Activated CD8-positive, alpha-beta T cell treated with anti-CD3 and anti-CD28 coated beads, Interleukin-2, amount 10 ng/mL, durations not matched to agents 7 days and 5 days (primary cell): ENCODE data around the gene TARS1. TPM values are rescaled to one million over a fixed set of nuclear protein-coding genes. Genes with fewer than 3 reads are reported as not detected.

Experiments used
- ATAC-seq: fragments of 150-1000 bp; cut with Tn5 transposase; one replicate; pipeline ENCODE4 v1.10.0; 2021; ENCODE audit warnings: moderate library complexity
- CTCF ChIA-PET: fragments of 350-600 bp; sonication (Branson Sonifier 250); formaldehyde crosslinking; loops from one replicate; lab custom pipeline; 2021; ENCODE audit warnings: antibody characterized with exemption; lab: Charles Lee
- POLR2A ChIA-PET: fragments of 350-600 bp; sonication (Branson Sonifier 250); formaldehyde crosslinking; loops from one replicate; lab custom pipeline; 2021; ENCODE audit warnings: antibody characterized with exemption; lab: Charles Lee
- DNase-seq: peaks from one replicate; pipeline ENCODE4 v3.0.0-alpha.2; 2020
- H3K27ac Mint-ChIP-seq: one replicate; pipeline ENCODE4 v1.8.0; 2021; ENCODE audit warnings: mild to moderate bottlenecking, mixed read lengths
- H3K27me3 Mint-ChIP-seq: one replicate; pipeline ENCODE4 v1.8.0; 2021; ENCODE audit warnings: low read depth, mixed read lengths
- H3K36me3 Mint-ChIP-seq: one replicate; pipeline ENCODE4 v1.8.0; 2021; ENCODE audit warnings: low read depth, mixed read lengths
- H3K4me1 Mint-ChIP-seq: one replicate; pipeline ENCODE4 v1.8.0; 2021; ENCODE audit warnings: low read depth, mixed read lengths
- H3K4me3 Mint-ChIP-seq: one replicate; pipeline ENCODE4 v1.8.0; 2021; ENCODE audit warnings: mild to moderate bottlenecking, mixed read lengths
- H3K9me3 Mint-ChIP-seq: one replicate; pipeline ENCODE4 v1.8.0; 2022; ENCODE audit warnings: mixed read lengths; ENCODE audit not compliant: insufficient read depth
- total RNA-seq, 2 experiments: library from RNA; stranded (reverse); gene quantifications; one replicate each; pipeline ENCODE4 v1.2.3, GENCODE V29; 2021

TARS1 gene
- total RNA-seq, 2 experiments from 2014 or later = 180 to 189 TPM

DNA sequence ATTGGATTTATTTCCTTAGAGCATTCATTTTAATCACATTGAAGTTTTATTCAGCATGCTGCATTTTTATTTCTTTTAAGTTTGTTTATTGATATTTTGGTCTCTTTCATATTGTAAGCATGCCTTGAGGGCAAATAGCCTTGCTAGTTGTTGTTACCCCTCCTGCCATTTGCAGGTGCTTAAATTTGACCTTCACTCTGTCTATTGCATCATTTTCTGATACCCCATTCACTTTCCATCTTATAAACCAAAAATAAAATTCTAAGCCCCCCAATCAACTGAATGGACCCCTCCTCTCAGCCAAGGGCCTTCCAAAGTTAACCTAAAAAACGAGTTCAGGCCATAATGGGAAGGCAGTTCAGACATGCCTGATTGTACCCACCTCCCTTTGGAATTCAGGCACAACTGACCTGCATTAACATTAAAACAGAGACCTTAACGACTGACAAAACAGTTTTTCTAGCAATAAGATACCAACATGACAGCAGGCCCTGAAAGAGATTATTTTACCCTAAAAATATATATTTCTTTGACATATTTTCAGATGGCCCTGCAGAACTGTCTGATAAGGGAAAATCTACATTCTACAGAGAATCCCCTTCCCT, 32.1 kb downstream of the TARS1 start:
- Mint-ChIP-seq H3K36me3 (peaks cover 83% of the 10 kb centered on the region), H3K4me1 (no peaks in the 10 kb centered on the region), H3K4me3 (no peak overlapping the region), H3K9me3 (peaks cover 13% of the 10 kb centered on the region), H3K27me3 (no peaks in the 10 kb centered on the region), H3K27ac (no peak overlapping the region)
- ATAC-seq (no peak), DNase-seq (no peak)
- ChIA-PET CTCF (no interaction called here), POLR2A (no interaction called here)

DNA sequence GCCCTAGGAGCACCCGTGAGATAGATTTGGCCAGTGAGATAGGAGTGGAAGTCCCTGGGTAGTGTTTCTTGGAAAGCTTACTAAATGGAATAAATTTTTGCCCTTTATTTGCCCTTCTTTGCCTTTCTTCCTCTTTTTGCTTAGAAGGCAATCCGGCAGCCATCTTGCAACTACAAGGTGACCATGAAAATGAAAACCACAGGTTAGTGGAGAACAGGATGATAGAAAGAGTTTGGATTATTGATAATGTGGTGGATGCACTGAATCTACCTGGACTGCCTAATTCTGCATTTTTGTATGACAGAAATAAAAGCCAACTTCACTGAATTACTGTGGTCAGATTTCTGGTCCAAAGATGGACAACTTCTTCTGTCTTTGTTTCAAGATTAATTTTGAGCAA, 33.2 kb downstream of the TARS1 start:
- Mint-ChIP-seq H3K27me3 (no peaks in the 10 kb centered on the region), H3K9me3 (peaks cover 13% of the 10 kb centered on the region), H3K36me3 (peaks cover 76% of the 10 kb centered on the region), H3K4me3 (no peak overlapping the region), H3K4me1 (no peaks in the 10 kb centered on the region), H3K27ac (no peak overlapping the region)
- DNase-seq (no peak), ATAC-seq (no peak)
- POLR2A ChIA-PET = no interaction called here
- CTCF ChIA-PET = no interaction called here

DNA sequence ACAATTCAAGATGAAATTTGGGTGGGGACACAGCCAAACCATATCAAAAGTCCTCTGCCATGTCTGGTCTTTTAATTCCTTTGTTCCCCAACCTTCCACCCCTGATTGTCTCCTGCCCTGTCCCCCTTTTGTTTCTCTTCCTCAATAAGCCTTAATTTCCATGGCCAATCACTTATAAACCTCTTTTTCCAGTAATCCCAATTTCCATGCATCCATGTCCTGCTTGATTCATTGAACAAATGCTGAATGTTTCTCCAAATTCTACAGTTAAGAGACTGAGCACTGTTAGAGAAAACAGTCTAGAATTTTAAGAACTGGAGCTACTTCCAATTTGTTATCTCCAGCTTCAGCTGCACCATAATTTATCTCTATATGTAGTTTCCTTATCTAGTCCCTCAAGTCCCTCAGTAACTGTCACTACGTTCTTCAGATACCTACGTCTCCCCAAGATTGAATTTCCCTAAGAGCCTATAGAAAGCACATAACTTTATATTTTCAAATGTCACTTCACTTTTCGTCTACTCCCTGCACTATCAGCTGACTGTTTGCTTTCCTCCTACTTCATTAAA, 34.2 kb downstream of the TARS1 start:
- peaks cover 69% of the 10 kb centered on the region for H3K36me3 Mint-ChIP-seq
- POLR2A ChIA-PET = no interaction called here
- peaks cover 13% of the 10 kb centered on the region for H3K9me3 Mint-ChIP-seq
- no peak overlapping the region for H3K27ac Mint-ChIP-seq
- H3K27me3 Mint-ChIP-seq = no peaks in the 10 kb centered on the region
- DNase-seq (no peak), ATAC-seq (no peak)
- CTCF ChIA-PET = no interaction called here
- no peak overlapping the region for H3K4me3 Mint-ChIP-seq
- no peaks in the 10 kb centered on the region for H3K4me1 Mint-ChIP-seq

DNA sequence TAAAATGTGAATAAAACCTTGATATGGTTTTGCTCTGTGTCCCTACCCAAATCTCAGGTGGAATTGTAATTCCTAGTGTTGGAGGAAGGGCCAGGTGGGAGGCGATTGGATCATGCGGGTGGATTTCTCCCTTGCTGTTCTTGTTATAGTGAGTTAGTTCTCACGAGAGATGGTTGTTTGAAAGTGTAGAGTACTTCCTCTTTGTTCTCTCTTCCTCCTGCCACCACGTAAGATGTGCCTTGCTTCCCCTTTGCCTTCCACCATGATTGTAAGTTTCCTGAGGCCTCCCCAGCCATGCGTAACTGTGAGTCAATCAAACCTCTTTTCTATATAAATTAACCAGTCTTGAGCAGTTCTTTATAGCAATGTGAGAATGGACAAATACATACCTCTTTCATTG, 34.9 kb downstream of the TARS1 start:
- Mint-ChIP-seq H3K4me3 (no peak overlapping the region), H3K36me3 (peaks cover 64% of the 10 kb centered on the region), H3K9me3 (peaks cover 13% of the 10 kb centered on the region), H3K4me1 (no peaks in the 10 kb centered on the region), H3K27me3 (no peaks in the 10 kb centered on the region), H3K27ac (no peak overlapping the region)
- CTCF ChIA-PET = no interaction called here
- POLR2A ChIA-PET = no interaction called here
- ATAC-seq (no peak), DNase-seq (no peak)

DNA sequence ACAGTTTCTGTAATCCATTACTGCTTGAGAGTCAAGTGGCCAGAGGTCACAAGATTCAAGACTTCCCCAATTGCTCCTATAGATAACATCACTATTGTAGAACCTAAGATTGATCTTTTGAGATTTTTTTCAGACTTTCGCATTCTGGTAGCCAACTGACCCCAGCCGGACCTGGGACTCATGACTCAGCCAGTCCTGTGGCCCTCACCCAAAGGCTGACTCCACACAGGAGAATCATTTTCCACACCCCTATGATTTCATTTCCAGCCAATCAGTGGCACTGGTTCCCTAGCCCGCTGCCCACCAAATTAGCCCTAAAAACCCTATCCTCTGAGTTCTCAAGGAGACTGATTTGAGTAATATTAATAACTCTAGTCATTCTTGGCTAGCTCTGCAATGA, 36.2 kb downstream of the TARS1 start:
- POLR2A ChIA-PET = no interaction called here
- peaks cover 56% of the 10 kb centered on the region for H3K36me3 Mint-ChIP-seq
- peaks cover 13% of the 10 kb centered on the region for H3K9me3 Mint-ChIP-seq

DNA sequence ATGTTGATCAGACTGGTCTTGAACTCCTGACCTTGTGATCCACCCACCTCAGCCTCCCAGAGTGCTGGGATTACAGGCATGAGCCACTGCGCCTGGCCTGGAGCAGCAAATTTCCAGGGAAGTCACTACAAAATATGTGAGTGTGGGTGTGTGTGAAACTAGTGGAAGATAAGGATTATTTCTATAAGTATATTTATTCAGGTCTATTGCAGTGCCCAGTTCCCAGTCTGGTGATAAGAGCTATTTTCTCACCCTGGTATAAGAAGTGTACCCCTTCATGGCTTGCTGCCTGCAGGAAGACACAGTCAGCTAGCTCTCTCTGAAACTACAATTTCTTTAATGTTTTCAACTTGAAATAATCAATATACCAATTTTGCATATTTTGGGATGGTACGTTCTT, 37.1 kb downstream of the TARS1 start:
- no peaks in the 10 kb centered on the region for H3K4me1 Mint-ChIP-seq
- ATAC-seq (no peak), DNase-seq (no peak)
- no peaks in the 10 kb centered on the region for H3K27me3 Mint-ChIP-seq
- H3K4me3 Mint-ChIP-seq = no peak overlapping the region
- ChIA-PET POLR2A (no interaction called here), CTCF (interaction anchor here (1.1 kb wide), 1 partner anchor 492 kb away, joined by 3 read pairs; no protein-coding TSS in a partner anchor)
- H3K36me3 Mint-ChIP-seq = peaks cover 49% of the 10 kb centered on the region
- peaks cover 13% of the 10 kb centered on the region for H3K9me3 Mint-ChIP-seq
- H3K27ac Mint-ChIP-seq = no peak overlapping the region

More for the DNA sequence above, 36.2 kb downstream of the TARS1 start:
- Mint-ChIP-seq H3K27me3 (no peaks in the 10 kb centered on the region), H3K4me3 (no peak overlapping the region), H3K4me1 (no peaks in the 10 kb centered on the region), H3K27ac (no peak overlapping the region)
- CTCF ChIA-PET = no interaction called here
- DNase-seq = no peak
- no peak for ATAC-seq

DNA sequence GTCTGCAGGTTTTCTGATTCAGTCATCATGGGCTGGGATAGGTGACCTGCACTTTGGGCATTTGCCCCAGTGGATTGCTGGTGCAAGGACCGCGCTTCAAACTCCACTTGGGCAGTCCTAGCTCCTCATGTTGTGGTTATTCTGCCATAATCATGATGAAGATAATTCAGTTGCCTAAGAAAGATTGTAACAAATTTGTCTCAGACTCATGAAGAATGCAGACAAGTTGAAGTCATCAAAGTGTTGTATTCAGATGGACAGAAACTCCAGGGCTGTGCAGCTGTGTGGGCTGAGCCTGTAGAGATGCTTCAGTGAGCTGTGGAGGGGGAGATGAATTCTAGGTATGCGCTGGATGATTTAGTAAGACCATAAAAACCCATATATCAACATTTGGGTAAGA, 38.5 kb downstream of the TARS1 start:
- no peak for DNase-seq
- H3K4me3 Mint-ChIP-seq = no peak overlapping the region
- H3K9me3 Mint-ChIP-seq = peaks cover 5% of the 10 kb centered on the region
- ATAC-seq = no peak
- no peaks in the 10 kb centered on the region for H3K4me1 Mint-ChIP-seq
- peaks cover 35% of the 10 kb centered on the region for H3K36me3 Mint-ChIP-seq
- ChIA-PET POLR2A (no interaction called here), CTCF (no interaction called here)
- H3K27ac Mint-ChIP-seq = no peak overlapping the region
- H3K27me3 Mint-ChIP-seq = no peaks in the 10 kb centered on the region

DNA sequence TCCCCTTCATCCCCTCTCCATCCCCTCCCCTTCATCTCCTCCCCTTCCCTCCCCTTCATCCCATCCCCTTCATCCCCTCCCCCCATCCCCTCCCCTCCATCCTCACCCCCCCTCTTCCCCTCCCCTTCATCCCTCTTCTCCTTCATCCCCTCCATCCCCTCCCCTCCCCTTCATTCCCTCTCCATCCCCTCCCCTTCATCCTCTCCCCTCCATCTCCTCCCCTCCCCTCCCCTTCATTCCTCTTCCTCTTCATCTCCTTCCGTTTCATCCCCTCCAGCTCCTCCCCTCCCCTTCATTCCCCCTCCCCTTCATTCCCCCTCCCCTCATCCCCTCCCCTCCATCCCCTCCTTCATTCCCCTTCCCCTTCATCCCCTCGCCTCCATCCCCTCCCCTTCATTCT, 40.1 kb downstream of the TARS1 start:
- Mint-ChIP-seq H3K4me1 (no peaks in the 10 kb centered on the region), H3K36me3 (peaks cover 20% of the 10 kb centered on the region), H3K4me3 (no peak overlapping the region), H3K27ac (no peak overlapping the region), H3K27me3 (no peaks in the 10 kb centered on the region), H3K9me3 (no peaks in the 10 kb centered on the region)
- DNase-seq = no peak
- no peak for ATAC-seq
- POLR2A ChIA-PET = no interaction called here
- CTCF ChIA-PET = no interaction called here

DNA sequence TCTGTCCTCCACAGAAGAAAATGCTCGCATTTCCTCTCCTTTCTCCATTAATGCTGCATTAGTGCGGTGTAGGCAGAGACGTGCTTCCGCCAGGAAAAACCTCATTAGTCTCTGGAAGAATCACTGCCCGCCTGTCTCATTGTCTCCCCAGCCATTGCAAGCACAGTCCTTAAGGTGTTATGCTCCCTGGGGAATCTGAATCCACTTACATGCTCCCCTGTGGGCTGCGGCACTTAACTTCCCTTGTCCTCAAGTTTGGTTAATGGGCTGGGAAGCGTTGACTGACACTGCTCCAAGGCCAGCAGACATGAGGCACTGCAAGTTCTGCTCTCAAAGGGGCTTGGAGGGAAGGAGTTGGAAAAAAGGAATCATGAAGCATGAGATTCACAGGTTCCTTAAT, 41.6 kb downstream of the TARS1 start:
- Mint-ChIP-seq H3K4me1 (no peaks in the 10 kb centered on the region), H3K27ac (no peak overlapping the region), H3K4me3 (no peak overlapping the region), H3K9me3 (no peaks in the 10 kb centered on the region), H3K27me3 (no peaks in the 10 kb centered on the region), H3K36me3 (peaks cover 8% of the 10 kb centered on the region)
- POLR2A ChIA-PET = no interaction called here
- CTCF ChIA-PET = no interaction called here
- ATAC-seq (no peak), DNase-seq (no peak)

DNA sequence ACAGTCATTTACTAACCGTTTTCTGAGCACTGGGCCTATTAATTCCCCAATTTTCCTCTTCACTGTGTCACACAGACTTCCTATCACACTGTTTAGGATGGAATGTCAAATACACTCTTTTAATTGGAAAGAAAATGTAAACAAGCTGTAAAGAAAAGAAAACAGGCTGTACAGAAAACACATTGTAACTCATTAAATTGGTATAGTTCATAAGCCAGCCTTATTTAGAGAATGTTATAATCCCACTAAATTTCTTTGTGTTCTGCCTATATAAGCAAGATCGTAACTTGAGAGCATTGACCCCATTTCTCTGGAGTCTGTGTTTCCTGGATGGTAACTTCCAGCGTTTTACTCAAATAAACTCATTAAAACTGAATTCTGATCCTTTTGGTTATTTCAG, 46.5 kb downstream of the TARS1 start:
- ATAC-seq = no peak

DNA sequence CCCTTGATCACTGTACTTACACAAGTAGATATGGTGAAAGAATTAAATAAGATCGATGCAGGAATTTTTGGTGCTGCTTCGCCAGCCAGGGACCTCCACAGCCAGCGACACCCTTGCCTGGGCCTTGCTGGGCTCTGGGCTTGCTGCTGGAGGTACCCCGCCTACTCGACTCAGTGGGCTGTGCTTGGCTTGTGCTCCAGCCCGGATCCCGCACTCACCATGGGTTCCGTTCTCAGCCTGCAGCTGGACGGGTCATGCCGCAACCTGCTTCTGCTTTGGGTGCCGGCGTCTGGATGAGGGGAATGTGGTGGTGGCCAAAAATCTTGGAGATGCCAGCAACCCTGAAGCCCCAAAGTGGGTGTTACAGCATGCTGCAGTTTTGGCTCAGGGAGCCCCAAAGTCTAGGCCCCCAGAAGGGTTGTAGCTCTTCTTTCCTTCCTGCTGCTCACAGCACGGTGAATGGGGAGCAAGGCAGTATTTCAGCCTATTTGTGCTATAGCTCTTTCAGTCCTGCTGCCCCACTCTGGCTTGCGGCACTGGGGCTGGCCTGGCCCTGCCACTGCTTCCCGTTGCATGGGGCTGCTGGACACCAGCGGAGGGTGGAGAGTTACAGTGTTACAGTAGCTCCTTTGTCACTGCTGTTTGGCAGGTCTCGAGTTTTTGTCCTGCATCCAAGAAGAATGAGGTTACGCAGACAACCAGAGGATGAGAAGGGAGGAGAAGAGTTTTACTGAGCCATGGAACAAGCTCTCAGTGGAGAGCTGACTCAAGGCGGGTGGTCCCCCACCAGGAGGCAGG, 48.0 kb downstream of the TARS1 start:
- no peak overlapping the region for H3K27ac Mint-ChIP-seq
- POLR2A ChIA-PET = no interaction called here
- no peak for ATAC-seq
- no peaks in the 10 kb centered on the region for H3K9me3 Mint-ChIP-seq
- H3K4me1 Mint-ChIP-seq = no peaks in the 10 kb centered on the region
- CTCF ChIA-PET = no interaction called here
- H3K36me3 Mint-ChIP-seq = no peaks in the 10 kb centered on the region
- no peaks in the 10 kb centered on the region for H3K27me3 Mint-ChIP-seq
- DNase-seq = no peak
- no peak overlapping the region for H3K4me3 Mint-ChIP-seq

More for the DNA sequence above, 46.5 kb downstream of the TARS1 start:
- no peaks in the 10 kb centered on the region for H3K27me3 Mint-ChIP-seq
- no peak for DNase-seq
- no peaks in the 10 kb centered on the region for H3K9me3 Mint-ChIP-seq
- no peak overlapping the region for H3K27ac Mint-ChIP-seq
- POLR2A ChIA-PET = no interaction called here
- H3K36me3 Mint-ChIP-seq = no peaks in the 10 kb centered on the region
- H3K4me3 Mint-ChIP-seq = no peak overlapping the region
- CTCF ChIA-PET = no interaction called here
- no peaks in the 10 kb centered on the region for H3K4me1 Mint-ChIP-seq

DNA sequence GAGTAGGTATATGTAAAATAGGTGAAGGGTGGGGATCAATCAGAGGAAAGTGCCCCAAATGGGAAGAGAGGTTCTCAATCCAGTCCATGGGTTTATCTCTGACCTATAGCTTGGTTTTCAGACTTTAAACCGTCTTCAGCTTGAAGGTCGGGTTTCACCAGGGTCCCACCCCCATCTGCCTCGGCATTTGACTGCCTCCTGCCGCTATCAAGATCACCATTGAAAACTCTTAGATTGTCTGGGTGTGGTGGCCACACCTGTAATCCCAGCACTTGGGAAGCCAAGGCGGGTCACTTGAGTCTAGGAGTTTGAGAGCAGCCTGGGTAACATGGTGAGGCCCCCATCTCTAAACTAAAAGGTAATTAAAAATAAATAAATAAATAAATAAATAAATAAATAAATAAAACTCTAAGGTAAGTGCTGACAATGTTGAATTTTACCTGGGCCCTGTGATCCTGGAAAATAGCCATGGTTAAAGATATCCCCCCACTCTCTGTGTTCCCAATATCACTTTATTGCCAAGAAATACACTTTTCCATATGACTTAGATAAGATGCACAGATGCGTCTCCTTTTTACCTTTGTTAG, 48.8 kb downstream of the TARS1 start:
- ATAC-seq (no peak), DNase-seq (no peak)
- Mint-ChIP-seq H3K4me3 (no peak overlapping the region), H3K27me3 (no peaks in the 10 kb centered on the region), H3K27ac (no peak overlapping the region), H3K9me3 (no peaks in the 10 kb centered on the region), H3K4me1 (no peaks in the 10 kb centered on the region), H3K36me3 (no peaks in the 10 kb centered on the region)
- ChIA-PET POLR2A (no interaction called here), CTCF (no interaction called here)
